ENCODE results near the gene SYNC.

DNA sequence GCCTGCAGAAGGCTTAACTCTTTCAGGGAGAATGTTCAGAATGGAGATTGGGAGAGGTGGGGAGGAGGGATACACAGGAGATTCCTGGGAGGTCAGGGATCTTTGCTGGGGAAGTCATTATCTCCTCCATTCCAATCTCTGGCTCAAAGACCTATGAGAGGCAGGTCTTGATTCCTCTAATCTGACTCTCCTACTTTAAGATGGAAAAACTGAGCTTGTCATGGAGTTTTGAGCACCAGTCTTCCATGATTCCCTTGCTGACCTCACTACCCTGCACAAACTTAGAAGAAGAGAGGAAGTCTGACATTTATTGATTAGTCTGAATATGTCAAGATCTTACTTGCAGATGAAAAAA lies 41.5 kb upstream of the SYNC start:
- TF ChIP-seq, protein P1, sequence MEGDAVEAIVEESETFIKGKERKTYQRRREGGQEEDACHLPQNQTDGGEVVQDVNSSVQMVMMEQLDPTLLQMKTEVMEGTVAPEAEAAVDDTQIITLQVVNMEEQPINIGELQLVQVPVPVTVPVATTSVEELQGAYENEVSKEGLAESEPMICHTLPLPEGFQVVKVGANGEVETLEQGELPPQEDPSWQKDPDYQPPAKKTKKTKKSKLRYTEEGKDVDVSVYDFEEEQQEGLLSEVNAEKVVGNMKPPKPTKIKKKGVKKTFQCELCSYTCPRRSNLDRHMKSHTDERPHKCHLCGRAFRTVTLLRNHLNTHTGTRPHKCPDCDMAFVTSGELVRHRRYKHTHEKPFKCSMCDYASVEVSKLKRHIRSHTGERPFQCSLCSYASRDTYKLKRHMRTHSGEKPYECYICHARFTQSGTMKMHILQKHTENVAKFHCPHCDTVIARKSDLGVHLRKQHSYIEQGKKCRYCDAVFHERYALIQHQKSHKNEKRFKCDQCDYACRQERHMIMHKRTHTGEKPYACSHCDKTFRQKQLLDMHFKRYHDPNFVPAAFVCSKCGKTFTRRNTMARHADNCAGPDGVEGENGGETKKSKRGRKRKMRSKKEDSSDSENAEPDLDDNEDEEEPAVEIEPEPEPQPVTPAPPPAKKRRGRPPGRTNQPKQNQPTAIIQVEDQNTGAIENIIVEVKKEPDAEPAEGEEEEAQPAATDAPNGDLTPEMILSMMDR (IDR thresholded peaks at IDR 0.05) = no peak
- TF ChIP-seq POLR2A (IDR thresholded peaks at IDR 0.05) = no peak

Measured in right lobe of liver (tissue), 4 donors.